ENCODE measurements around the gene DBN1.

GRCh38 chr5:177465044-177465443 is 8.4 kb downstream of the DBN1 start:
- TF ChIP-seq EP300 (IDR thresholded peaks at IDR 0.05) (no peak), CTCF (IDR thresholded peaks at IDR 0.05) (no peak), POLR2A (IDR thresholded peaks at IDR 0.05) (no peak)

Data from ovary (tissue), 3 donors.